GM19468 (cell line): ENCODE data around the gene SCLY.

ENCODE experiments used
- ATAC-seq: cut with Tn5 transposase; IDR thresholded peaks from one replicate; pipeline ENCODE4 v1.9.1; 2021; ENCODE audit warnings: mild to moderate bottlenecking, moderate library complexity, moderate number of reproducible peaks; ENCODE audit not compliant: unreplicated experiment; ENCODE audit errors: extremely low read depth

SCLY gene

DNA sequence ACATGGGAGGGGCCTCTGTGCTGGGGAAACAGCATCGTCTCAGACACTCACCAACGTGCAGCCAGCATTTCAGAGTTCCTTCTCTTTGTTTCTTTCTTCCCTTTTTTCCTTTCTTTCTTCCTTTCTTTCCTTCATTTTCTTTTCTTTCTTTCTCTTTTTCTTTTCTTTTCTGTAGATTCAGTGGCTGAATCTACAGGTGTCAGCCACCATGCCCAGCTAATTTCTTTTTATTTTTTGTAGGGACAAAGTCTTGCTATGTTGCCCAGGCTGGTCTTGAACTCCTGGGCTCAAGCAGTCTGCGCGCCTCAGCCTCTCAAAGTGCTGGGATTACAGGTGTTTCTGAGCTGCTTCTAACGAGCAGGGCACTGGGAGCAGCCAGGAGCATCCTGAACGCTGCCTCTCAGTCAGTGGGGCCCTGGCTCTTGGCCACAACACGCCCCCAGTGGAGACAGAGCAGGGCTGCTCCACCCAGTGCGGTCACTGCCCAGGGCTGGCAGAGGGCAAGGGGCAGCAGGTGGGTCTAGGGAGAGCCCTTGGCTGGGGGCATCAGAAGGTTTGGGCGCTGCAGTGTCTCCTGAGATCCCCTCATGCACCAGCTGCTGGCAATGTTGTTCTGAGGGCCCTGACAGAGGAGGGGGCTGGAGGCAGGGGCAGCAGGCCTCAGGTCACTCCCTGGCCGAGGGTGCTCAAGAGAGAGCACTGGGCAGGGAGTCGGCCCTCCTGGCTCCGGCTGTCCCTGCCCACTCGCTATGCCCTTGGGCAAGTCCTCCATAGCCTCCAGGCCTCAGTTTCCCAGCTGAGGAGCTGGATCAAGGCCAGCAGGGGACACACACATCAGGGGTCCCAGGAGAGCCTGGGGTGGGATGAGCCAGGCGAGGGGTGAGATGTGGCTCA is 72.9 kb downstream of the SCLY start:
- ATAC-seq, result no peak

DNA sequence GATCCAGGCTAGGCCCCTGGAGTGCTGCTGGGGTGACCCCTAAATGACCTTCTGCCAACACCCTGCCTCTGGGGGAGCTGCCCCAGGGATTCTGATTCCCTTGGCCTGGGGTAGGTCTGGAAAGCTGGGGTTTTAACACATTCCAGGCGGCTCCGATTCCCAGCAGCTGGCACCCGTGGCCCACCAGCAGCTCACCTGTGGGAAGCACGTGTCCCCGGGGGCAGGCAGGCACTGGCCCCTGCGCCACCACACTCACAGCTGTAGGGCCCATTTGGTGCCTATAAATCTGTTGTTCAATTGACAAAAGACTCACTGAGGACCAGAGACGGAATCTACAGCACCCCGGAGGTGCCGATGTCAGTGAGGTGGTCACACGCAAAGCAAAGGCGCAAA is 73.6 kb downstream of the SCLY start:
- ATAC-seq, result no peak

DNA sequence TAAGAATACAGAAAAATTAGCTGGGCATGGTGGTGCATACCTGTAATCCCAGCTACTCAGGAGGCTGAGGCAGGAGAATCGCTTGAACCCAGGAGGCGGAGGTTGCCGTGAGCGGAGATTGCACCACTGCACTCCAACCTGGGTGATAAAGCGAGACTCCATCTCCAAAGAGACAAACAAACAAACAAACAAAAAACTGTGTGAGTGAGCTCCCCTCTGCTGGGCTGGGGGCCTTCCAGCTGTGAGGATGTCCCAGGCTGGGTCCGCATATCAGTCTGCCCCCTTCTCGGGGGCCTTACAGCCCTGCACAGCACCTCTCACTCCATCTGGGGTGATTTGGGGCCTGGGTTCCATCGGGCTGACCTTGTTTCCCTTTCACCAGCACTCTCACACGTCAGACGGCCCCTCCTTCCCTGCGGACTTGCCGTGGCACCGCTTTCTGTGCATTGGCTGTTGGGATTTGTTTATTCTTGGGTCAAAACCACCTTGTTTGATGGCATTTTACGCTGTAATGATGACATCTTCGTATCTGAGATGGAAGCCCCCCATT is 74.9 kb downstream of the SCLY start:
- ATAC-seq, result no peak

DNA sequence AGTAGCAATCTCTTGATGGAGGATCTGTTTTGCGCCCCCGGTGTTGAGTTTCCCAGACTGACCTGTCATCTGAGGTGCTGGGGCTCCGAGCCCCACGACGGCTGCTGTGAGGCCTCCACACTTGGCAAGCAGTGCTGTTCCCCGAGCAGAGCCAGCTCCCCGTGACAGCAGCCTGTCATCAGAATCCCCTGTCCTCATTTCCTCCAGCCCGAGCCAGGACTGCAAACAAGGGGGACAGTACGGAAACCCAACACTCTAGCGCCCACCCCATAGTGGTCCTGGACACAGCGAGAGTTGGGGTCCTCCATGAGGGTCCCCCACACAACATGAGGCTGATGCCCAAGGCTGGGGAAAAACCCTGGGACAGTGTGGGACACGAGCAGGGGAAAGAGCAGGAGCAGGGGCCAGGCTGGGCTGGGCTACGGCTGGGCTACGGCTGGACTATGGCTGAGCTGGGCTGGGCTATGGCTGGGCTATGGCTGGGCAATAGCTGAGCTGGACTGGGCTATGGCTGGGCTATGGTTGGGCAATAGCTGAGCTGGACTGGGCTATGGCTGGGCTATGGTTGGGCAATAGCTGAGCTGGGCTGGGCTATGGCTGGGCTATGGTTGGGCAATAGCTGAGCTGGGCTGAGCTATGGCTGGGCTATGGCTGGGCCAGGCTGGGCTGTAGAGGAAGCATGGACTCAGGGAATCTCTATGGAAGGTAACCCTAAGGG is 76.2 kb downstream of the SCLY start:
- no peak for ATAC-seq

DNA sequence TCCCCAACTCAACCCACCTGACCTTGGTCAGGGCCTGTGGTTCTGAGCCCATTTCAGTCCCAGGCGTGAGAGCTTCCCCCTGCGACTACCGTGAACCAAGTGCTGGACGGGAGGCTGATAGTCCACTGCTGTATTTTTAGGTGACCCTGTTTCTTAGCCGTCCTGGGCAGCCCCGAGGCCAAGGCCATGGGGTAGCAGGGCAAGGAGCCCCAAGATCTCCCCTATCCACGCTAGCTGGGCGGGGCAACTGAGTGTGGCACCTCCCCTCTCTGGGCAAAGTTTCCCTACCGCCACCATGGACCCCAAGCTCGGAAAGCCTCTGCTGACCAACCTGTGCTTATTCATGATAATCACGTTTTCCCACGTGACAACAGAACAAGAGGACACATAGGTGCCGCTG is 77.1 kb downstream of the SCLY start:
- no peak for ATAC-seq

DNA sequence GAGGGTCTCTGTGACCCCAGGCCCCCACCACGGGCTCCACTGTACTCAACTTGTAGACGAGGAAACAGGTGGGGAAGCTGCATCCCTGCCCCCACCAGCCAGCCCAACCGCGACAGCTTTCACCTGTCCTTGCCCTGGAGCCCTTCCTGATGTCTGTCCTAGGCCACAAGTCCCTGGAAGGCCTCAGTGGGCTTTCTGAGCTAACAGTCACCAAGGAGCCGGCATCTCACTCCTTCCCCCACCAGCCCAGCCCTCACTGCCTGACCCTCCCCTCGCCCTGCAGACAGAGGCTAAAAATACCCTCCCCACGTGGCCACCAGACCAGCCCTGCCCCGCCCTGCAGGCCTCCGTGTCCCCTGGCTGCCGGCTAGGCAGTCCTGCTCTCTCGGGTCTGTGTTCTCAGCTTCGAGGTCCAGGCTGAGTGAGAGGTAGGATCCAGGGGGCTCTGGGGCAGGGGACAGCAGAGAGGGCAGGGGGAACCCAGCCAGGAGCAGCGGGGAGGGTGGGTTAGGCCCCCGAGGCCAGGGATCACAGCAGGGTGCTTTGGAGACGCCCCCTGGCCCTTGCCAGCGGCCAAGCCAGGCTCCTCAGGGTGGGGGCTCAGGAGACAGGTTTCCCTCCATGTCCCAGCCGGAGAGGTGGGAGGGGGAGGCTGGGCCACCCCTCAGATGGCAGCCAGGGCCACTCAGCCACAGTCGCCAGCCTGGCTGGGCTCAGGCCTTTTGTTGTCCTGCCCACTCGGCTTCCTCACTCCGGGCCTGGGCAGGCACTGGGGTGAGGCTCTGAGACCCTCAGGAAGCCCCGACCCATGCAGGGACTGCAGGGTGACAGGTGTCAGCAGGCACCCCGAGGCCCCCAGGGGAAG is 77.8 kb downstream of the SCLY start, which contains the start of gene KLHL30:
TSS of gene KLHL30 (plus strand) at position 338 of the 865 bp plus-strand sequence. CDS start 2,087 bp downstream, outside the sequence.
- ATAC-seq, result no peak

DNA sequence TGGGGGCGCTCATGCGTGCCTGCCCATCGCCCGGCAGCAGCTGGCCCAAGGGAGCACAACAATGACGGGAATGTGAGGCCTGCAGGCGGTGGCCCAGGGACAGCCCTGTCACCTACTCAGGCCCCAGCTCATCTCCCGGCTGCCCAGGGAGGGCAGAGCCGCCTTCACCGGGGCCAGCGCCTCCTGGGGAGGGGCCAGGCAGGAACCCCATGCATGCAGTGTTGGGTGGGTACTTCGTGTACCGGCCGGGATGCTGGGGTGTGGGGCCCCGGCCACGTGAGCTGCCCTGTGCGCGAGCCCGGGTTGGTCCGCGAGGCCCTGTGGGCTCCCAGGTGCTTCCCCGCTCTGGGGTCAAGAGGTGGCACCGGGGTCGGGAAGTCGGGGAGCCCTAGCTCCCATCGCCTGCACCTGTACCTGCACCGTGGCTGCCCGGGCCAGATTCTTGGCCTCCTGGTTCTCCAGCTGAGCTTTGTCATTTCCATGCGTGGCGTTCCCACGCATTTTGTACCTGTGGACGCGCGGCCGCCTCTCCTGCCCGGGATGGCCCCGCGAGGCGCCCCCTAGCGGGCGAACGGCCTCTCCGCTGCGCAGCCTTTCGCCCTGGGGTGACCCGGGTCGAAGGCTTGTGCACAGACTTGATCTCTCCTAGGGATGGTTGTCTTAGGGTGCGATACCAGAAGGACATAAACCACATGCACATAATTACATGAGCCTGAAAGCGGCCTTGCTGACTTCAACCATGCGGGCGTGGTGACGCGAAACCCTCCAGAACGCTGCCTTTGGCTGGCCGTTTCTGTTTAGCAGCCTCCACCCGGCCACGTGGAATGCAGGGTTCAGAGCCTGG is 78.6 kb downstream of the SCLY start:
- ATAC-seq, result no peak

DNA sequence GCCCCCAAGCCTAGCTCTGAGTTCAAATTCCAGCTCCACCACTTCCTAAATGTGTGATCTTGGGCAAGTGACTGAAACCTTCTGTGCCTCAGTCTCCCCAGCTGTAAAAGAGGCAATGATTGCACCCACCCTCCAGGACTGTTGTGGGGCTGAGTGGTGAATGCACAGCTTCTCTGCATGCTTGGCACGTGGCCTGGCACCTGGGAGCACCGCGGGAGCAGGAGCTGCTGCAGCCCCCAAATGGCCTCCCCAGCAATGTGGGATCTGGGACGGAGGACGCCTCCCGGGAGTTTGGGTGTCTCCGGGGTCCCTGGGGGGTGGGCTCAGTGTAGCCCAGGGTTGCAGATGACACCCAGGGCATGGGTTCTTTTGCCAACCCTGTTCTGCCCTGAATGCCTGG is 79.2 kb downstream of the SCLY start:
- ATAC-seq, result no peak

DNA sequence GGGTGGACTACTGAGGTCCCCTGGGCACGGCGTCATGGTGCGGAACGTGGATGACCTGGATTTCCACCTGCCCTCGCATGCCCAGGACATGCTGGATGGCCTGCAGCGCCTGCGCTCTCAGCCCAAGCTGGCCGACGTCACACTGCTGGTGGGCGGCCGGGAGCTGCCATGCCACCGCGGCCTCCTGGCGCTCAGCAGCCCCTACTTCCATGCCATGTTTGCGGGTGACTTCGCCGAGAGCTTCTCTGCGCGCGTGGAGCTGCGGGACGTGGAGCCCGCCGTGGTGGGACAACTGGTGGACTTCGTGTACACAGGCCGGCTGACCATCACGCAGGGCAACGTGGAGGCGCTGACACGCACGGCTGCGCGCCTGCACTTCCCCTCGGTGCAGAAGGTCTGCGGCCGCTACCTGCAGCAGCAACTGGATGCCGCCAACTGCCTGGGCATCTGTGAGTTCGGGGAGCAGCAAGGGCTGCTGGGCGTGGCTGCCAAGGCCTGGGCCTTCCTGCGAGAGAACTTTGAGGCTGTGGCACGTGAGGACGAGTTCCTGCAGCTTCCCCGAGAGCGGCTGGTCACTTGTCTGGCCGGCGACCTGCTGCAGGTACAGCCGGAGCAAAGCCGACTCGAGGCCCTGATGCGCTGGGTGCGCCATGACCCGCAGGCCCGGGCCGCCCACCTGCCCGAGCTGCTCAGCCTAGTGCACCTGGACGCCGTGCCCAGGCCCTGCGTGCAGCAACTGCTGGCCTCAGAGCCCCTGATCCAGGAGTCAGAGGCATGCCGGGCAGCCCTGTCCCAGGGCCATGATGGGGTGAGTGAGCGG is 80.1 kb downstream of the SCLY start:
- no peak for ATAC-seq

DNA sequence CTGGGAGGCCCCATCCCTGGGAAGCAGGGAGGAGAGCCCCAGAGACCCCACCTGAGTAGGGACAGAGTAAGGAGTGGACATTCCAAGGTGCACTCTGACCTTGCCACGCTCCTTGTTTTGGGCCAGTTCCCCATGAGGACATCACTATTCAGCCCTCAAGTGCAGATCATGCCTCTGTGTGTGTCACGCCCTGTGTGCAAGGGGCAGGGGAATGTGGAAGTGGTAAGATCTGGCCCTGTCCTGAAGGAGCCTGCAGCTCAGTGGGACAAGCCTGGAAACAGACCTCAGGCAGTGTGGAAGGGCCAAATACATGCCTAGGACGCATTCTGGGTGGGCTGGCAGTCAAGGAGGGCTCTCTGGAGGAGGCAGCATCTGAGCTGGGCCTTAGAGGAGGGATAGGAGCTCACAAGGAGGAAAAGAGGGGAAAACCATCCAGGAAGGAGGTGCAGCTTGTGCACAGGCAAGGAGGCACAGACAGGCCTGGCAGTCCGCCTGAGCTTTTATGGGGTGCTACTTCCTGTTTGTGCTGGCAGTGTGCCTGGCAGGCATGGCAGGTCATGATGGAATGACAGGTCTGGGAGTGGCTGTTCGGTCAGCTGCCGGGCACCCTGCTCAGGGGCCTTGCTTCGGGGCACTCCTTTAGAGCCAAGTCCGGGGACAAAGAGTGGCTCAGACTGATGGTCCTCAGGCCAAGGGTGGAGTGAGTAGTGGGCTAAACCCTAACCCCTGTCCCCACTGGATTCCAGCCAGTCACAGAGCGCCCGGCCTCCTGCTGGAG is 80.9 kb downstream of the SCLY start:
- ATAC-seq, result no peak

DNA sequence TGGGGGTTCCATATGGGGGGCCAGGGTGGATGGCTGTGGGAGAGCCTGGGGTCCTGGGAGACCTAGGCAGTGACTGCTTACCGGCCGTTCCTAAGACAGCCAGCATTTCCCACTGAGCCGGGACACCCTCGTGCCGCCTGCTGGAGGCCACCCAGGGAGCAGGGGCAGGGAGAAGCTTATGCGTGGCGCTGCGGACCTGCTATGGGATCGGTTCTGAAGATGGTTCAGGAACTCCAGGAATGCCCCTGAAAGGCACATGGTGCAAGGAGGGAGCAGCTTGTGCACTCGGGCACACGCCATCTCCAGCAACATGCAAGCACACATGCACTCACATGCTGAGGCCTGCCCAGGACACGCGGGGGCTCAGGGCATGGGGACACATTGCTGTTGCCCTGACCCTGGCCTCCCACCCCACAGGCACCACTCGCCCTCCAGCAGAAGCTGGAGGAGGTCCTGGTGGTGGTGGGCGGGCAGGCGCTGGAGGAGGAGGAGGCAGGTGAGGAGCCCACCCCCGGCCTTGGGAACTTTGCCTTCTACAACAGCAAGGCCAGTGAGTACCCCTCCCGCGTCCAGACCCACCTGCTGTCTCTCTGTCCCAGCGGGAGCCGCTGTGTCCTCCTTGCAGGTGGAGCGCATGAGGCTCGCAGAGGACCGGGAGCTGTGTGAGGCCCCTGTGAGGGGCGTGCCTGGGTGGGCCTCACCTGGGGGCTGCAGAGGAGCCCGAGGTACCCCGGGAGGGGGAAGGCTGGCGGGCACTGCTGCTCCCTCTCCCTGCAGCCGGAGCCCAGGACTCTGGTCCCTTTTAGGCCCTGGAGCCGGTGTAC is 81.8 kb downstream of the SCLY start:
- no peak for ATAC-seq

DNA sequence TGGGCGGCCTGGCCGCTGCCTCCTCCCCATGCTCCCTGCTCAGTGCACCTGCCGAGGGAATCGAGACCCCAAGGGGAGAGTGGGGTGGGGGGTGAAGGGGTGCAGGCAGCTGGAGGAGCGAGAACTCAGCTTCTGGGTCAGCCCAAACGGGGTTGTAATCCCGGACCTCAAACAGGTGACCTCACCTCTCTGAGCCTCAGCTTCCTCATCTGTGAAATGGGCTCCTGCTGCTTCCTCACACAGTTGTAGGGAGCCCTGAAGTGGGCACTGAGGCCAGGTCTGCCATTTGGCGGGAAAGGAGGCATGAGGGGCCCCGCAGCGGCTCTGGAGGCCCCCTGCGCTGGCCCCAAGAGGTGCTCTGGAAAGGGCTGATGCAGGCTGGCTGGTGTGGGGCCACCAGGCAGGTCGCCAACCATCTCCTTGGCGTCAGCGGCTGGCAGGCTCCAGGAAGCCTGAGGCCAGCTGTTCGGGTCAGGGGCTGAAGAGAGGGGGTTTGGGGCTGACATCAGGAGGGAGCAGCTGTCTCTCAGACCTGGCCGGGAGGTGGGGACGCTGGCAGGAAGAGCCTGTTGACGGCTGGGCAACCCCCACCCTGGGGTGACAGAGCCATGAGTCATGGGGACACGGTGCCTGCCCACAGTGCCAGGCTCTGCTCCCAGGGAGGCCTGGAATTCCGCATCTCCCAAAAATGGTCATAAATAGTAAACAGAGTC is 82.6 kb downstream of the SCLY start:
- ATAC-seq, result no peak

DNA sequence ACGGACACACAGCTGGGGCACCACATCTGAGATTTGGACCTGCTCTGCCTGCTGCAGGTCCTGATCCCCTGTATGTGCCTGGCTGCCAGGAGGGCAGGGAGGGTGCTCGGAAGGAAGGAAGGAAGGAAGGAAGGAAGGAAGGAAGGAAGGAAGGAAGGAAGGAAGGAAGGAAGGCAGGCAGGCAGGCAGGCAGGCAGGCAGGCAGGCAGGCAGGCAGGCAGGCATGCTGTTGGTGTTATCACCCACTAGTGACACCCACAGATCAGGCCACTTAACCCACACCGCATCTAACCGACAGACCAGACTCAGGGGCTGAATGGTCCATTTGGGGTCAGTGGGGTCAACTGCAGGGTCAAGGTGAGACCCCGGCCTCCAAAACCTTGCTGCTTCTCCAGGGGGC is 83.5 kb downstream of the SCLY start:
- no peak for ATAC-seq

DNA sequence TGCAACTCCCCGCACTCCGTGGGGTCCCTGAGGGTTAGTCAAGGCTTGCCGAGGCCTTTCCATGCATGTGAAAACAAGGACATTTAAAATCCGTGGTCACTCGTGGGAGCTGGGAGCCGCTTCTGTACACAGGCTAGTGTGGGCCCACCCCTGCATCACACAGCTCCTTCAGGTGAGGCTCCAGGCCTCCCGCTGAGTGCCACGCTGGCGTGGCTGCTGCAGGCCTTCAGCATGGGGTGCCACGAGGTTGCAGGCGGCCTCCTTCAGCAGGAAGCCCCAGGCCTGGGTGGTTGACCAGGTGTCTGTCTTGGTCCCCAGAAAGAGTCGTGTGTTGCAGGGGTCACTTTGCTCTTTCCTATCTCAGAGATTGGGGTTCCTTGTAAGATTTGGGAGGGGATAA is 84.2 kb downstream of the SCLY start:
- ATAC-seq, result no peak

DNA sequence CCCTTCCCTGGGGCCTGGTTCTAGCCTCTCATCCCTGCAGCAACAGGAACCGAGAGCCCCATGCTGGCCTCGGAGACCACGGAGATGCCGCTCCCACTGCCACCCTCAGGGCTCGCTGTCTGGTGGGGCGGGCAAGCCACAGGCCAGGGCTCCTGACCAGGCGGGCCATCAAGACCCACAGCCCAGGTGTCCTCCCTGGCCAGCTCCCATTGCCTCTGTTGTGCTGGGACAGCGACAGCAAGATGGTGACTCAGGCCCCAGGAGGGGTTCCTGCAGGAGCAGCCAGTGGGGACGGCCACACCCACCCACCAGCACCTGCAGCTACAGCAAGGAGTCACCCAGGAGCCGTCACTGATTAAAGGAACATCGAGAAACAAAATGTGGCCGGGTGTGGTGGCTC is 85.0 kb downstream of the SCLY start:
- no peak for ATAC-seq

DNA sequence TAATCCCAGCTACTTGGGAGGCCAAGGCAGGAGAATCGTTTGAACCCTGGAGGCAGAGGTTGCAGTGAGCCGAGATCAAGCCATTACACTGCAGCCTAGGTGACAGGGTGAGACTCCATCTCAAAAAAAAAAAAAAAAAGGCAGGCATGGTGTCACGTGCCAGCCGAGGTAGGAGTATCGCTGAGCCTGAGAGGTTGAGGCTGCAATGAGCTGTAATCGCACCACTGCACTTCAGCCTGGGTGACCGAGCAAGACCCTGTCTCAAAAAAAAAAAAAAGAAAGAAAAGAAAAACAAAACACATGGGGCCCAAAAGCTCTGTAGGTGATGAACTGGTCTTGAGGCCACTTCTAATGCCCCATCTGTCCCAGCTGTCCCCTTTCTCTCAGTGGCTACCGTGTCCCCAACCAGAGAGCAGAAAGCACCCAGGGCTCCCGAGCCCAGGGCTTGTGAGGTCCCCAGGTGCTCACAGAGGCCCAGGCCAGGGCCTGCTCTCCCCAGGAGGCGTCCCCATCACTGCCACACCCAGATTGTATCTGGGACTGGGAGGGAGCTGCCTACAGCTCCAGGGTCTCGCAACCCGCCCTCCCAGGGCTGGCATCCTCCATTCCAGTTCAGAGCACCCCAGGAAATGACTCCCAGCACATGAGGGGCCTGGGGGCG is 86.2 kb downstream of the SCLY start:
- no peak for ATAC-seq
